Measurements from ENCODE around the gene MYOZ3. TPM values are rescaled to one million over a fixed set of nuclear protein-coding genes. Genes with fewer than 3 reads are reported as not detected.

MYOZ3 gene
- total and polyA plus RNA-seq, 2 of the 8 experiments (the other 6 are each of a cell fraction or from before 2014, with no cell fraction given): 9.6 to 19.1 TPM

GRCh38 chr5:150618163-150618562, 42.9 kb upstream of the MYOZ3 start:
- Histone ChIP-seq H3K23ac (ENCODE audit: insufficient read length) (no peak overlapping the region), H2BK15ac (ENCODE audit: low read length) (no peak overlapping the region), H3K4me3 (ENCODE audit: extremely low read depth in 1 of 4, insufficient read depth in 2 of 4, low read depth in 3 of 4, low read length in 4 of 4) (no peak overlapping the region), H2BK20ac (ENCODE audit: low read length) (no peak overlapping the region), H3K4me2 (ENCODE audit: insufficient read depth in 1 of 2, low read depth in 2 of 2, low read length in 2 of 2) (no peak overlapping the region), H3K9ac (replicated peaks in 1 of 4; ENCODE audit: extremely low read depth in 1 of 4, low read depth in 3 of 4, low read length in 3 of 4) (no peak overlapping the region), H3K4me1 (replicated peaks in 1 of 4; ENCODE audit: control insufficient read depth in 3 of 4, insufficient read depth in 4 of 4, low read length in 3 of 4) (peaks cover 0 to 18% (median 10%) of the 10 kb centered on the region in 4 experiments; a peak in 5 of 7 replicates), H3K4ac (replicated peaks; ENCODE audit: insufficient read length, low read depth, low read length) (no peak overlapping the region), H3K27ac (ENCODE audit: low read depth, low read length) (no peak overlapping the region), H3K79me1 (ENCODE audit: low read depth, low read length) (no peaks in the 10 kb centered on the region), H2BK120ac (replicated peaks; ENCODE audit: low read depth, low read length) (no peak overlapping the region), H2BK5ac (ENCODE audit: low read depth, low read length) (no peak overlapping the region), H3K79me2 (ENCODE audit: control insufficient read depth in 1 of 2, insufficient read depth in 2 of 2, low read length in 2 of 2) (no peaks in the 10 kb centered on the region), H2BK12ac (ENCODE audit: low read depth, low read length) (no peak overlapping the region), H3K9me3 (ENCODE audit: insufficient read depth in 2 of 2, low read depth in 1 of 2, low read length in 1 of 2) (no peaks in the 10 kb centered on the region), H3K14ac (ENCODE audit: insufficient read length) (no peak overlapping the region), H4K20me1 (replicated peaks in 1 of 2; ENCODE audit: control insufficient read depth in 1 of 2, insufficient read depth in 2 of 2, low read length in 2 of 2) (no peaks in the 10 kb centered on the region), H4K8ac (ENCODE audit: extremely low read depth, insufficient read depth, low read length) (peak overlapping the region; percentile 28; the same call in 1 of the 2 replicates), H3K56ac (replicated peaks; ENCODE audit: insufficient read length, low read depth, low read length) (no peak overlapping the region), H4K5ac (ENCODE audit: insufficient read length, low read depth, low read length) (no peak overlapping the region), H3K36me3 (ENCODE audit: control insufficient read depth in 2 of 4, insufficient read depth in 4 of 4, low read length in 3 of 4) (no peaks in the 10 kb centered on the region), H3K18ac (ENCODE audit: extremely low read depth, low read length) (no peak overlapping the region), H3K27me3 (replicated peaks in 1 of 4; ENCODE audit: control insufficient read depth in 3 of 4, extremely low read depth in 1 of 4, insufficient read depth in 3 of 4, low read length in 3 of 4) (peaks cover 0 to 7% (median 0%) of the 10 kb centered on the region in 4 experiments; a peak in 3 of 7 replicates), H2AK5ac (ENCODE audit: low read depth, low read length) (no peak overlapping the region), H4K91ac (replicated peaks; ENCODE audit: insufficient read length, low read length) (no peak overlapping the region), H3K23me2 (ENCODE audit: low read depth, low read length) (no peaks in the 10 kb centered on the region; the same call in 1 of the 2 replicates), H2AFZ (ENCODE audit: low read length) (no peak overlapping the region)
- POLR2A ChIA-PET (ENCODE audit: partially characterized antibody): interaction anchor here (0.7 to 1.4 kb wide), 4 partner anchors 38 to 229 kb away, joined by 3 read pairs; partner anchors contain the start of gene RPS14
- CTCF ChIA-PET (ENCODE audit: partially characterized antibody): interaction anchor here (1.0 to 4.9 kb wide), 10 partner anchors 10 to 74 kb away, joined by 3 to 45 read pairs (median 4); no protein-coding TSS in a partner anchor
- FAIRE-seq: no peak
- DNase-seq (ENCODE audit: low read depth in 1 of 2, low spot score in 2 of 2): no peak
- WGBS, 2 experiments (ENCODE audit: extremely low coverage in 1 of 2, insufficient coverage in 1 of 2, insufficient read length in 1 of 2, insufficient replicate concordance in 2 of 2, low coverage in 1 of 2, low lambda C conversion rate in 2 of 2, missing lambda C conversion rate in 1 of 2): 91% methylated on average over 9 of the region's 9 CpGs; no CpG with 5 or more reads in 1 of the 2 experiments
- TF ChIP-seq MAX (IDR thresholded peaks at IDR 0.05): no peak
- TF ChIP-seq YY1 (IDR thresholded peaks at IDR 0.05; ENCODE audit: low read depth, low read length): no peak
- TF ChIP-seq RAD21 (IDR thresholded peaks at IDR 0.05 in 1 of 2, conservative IDR thresholded peaks at IDR 0.05 in 1 of 2; ENCODE audit: low read depth in 2 of 2, low read length in 2 of 2): no peak
- TF ChIP-seq BCL11A (IDR thresholded peaks at IDR 0.05; ENCODE audit: low read depth in 2 of 2, low read length in 2 of 2): no peak
- no peak for TF ChIP-seq NRF1 (IDR thresholded peaks at IDR 0.05; ENCODE audit: low read depth, low read length)
- no peak for TF ChIP-seq JUND (IDR thresholded peaks at IDR 0.05; ENCODE audit: low read length)
- no peak for TF ChIP-seq MAFK (IDR thresholded peaks at IDR 0.05; ENCODE audit: low read depth, low read length)
- TF ChIP-seq E2F6 (IDR thresholded peaks at IDR 0.05): no peak
- no peak for TF ChIP-seq POLR2A (IDR thresholded peaks at IDR 0.05; ENCODE audit: control extremely low read depth in 1 of 2, low read depth in 2 of 2, low read length in 2 of 2)
- TF ChIP-seq HDAC6 (IDR thresholded peaks at IDR 0.05; ENCODE audit: low read depth, low read length): no peak
- no peak for TF ChIP-seq ATF3 (IDR thresholded peaks at IDR 0.05; ENCODE audit: insufficient read depth, low read depth, low read length)
- no peak for TF ChIP-seq SIN3A (conservative IDR thresholded peaks at IDR 0.05 in 1 of 2, IDR thresholded peaks at IDR 0.05 in 1 of 2; ENCODE audit: low read depth in 1 of 2, low read length in 2 of 2)
